RPMI7951 (cell line): Measurements from ENCODE around the gene FTO. TPM values are rescaled to one million over a fixed set of nuclear protein-coding genes. Genes with fewer than 3 reads are reported as not detected.

Experiments
- DNase-seq: peaks from one replicate; pipeline ENCODE4 v3.0.0-alpha.2; 2012; ENCODE audit warnings: low read depth
- total RNA-seq: library from RNA; depleted of rRNA; stranded (reverse); fragments of >200 nt; shearing (Covaris generic); gene quantifications from 2 replicates; pipeline ENCODE4 v1.2.3, GENCODE V29; 2014

Gene FTO
- total RNA-seq, 1 experiment from 2014 or later: 90.0 TPM

DNA sequence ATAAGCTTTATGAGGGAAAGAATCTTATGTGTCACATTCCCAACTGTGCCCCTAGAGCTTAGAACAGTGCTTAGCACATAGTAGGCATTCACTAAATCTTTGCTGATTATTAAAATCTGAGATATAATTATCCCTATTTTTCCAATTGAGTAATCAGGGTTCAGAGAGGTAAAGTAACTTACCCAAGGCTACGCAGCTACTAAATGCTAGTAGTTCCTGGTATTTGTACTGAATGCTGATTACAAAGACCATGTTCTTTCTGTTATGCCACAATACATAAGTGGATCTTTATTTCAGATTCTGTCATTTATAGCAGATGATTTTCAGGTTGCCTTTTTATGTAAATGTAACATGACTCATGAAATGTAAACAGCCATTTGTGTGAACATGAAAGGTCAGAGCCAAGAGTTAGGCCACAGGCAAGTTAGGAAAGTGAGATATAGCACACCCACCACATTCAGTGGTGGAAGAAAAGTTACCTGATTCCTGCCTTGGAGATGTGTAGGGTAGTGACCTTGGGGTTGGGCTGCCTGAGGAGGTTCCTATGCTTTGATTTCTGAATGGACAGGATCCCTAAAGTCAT, 77.2 kb downstream of the FTO start:
- no peak for DNase-seq

DNA sequence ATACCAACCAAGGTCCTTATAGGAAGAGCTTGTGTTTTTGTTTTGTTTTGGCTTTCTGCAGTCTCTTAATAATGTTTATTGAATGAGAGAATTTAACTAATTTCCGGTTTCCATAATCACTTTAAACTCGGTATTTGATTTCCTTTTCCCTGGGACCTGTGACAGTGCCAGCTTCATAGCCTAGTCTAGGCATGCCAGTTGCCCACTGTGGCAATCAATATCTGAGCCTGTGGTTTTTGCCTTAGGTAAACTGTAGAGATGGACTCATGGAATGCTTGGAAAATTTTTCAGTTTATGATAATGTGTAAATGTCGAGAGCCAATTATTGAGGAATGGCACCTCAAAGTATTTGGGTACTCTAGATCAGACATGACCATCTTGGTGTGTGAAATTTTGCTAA, 78.2 kb downstream of the FTO start:
- DNase-seq: no peak

DNA sequence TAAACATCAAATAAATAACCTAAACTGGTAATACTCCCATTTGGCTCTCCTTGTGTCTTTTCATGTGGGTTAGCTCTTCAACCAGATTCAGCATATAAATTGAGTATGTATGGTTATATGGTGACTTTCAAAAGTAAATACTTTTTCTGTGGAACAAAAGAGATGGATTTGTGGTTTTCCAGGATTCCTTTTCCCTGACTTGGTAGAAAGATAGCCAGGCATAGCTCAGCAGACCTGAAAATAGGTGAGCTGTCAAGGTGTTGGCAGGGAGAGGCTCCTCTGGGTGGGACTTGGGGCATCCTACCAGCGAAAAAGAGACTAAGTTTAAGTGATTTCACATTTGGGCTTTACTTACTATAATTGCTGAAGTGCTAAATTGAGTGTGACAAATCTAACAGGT, 80.3 kb downstream of the FTO start:
- DNase-seq: no peak

DNA sequence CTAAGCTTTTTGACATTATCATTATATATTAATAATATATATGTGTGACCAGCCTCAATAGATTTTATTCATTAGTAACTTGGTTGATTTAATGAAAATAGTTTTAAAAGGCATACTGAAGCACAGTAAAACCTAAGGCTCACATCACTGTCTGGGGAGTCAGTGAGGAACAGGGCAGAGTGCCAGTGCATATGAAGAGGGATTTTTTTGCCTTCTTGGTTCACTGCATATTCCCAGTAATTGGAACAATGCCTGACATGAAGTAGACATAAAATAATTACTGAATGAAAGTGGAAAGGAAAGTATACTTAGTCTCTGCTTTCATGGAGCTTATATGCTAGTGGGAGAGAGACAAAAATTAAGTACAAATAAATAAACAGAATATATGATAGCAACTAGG, 81.1 kb downstream of the FTO start:
- DNase-seq: no peak

DNA sequence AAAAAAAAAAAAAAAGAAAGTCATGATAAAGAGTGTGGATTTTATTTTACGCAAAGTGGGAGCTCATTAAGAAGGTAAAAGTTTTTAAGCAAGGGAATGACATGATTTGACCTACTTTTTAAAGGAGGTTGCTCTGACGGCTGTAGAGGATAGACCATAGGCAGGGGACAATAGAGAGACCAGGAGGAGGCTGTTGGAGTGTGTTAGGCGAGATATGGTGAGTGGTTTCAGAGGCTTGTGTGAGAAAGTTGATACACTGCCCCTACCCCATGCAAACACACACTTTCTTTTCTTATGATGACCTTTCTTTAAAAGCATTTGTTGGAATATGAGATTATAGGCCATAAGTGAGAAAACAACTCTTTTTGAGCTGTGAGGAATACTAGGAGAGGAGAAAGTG, 82.0 kb downstream of the FTO start:
- DNase-seq: no peak

DNA sequence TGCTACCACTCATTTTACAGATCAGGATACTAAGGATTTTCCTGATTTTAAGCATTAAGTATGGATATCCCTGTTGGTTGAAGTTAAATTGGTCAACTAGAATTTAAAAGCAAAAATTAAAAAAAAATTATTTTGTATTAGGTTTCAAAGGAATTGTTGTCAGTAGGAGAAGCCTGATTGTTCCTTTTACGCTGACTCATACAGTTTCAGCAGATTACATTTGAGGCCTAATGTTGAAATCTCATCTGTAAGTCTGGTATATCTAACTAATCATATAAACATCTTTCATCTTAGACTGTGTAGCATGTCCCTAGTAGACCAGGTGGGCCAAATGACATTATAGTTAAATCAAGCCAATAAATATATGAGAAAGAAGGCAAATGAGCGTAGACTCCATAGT, 83.5 kb downstream of the FTO start:
- no peak for DNase-seq

DNA sequence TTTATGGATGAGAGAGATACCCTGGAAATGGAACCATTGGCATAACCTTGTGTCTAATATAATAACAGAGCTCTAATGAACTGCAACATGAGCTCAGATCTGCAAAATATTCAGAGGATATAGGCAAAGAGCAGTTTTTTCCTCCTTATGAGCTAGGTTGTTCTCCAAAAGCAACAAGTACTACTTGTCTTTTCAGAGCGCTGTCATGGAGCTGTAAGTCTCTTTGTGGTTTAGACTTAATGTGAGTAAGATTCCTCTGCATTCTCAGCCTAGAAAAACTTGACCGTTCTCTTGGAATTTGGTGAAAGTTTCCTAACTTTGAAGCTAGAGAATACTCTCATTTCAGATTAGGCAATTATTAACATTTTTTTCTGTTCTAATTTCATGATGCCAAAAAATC, 85.2 kb downstream of the FTO start:
- peak; percentile 66 for DNase-seq

DNA sequence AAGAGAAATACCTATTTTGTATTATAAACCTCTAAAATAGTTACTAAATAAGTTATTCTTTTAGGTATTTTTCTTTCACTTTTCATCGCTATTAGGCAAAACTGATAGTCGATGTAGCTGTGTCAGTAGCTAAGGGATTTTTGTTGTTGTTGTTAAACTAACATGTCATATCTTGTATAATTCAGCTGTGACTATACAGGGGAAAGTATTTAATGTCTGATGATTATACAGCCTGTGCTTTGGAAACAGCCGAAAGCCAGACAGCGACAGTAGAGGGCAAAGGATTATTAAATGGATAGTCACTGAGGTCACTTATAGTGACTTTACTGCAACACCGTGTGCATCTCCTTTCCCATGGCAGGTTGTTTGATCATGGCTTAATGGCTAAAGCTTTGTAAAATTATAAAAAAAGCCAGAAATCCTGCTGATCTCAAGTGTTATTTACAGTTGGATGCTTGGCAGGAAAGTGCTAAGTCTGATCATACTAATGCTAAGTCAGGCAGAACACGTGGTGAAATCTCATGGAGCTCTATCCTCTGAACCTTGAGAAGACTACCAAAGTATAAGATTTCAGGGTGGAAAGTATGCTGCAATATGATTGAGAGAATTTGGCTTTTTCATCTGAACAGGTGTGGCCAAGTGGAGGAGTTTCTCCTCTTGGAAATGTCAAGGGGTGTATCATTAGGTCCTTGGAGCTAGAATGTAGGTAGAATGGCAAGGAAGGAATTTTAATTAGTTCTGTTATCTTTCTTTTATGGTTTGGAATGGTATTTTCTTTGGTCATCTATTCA, 88.4 kb downstream of the FTO start:
- DNase-seq: no peak

DNA sequence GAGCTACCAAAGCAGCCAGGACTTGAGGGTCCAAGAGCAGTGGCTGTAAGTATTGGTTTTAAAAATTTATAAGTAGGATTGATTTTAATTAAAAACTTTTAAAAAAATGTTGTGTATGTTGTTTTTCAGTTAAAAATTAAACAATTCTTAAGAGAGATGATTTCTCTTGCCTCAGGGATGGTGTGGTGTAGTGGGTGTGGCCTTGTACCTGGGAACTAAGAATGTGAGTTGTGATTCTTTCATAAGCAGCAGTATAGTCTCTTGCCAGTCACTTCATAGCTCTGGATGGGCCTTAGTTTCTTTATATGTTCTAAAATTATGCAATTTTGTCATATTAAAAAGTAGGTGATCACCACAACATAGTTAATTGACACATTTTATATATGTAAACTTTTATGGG, 99.5 kb downstream of the FTO start:
- DNase-seq: no peak

DNA sequence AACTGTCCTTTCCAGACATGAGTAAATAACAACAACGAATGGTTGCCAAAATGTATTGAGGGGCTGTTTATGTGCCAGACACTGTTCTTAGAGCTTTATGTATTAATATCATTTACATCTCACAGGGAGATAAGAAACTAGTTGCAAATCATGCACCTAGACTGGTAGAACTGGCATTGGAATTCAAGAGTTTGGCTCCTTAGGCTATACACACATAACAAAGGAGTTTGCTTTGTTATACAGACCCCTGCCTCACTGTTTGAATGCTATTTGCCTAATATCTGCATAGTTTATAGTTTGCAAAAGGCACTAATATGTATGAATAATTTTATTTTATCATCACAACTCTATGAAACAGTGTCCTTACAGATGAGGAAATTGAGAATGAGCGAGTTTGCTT, 100.0 kb downstream of the FTO start:
- no peak for DNase-seq

DNA sequence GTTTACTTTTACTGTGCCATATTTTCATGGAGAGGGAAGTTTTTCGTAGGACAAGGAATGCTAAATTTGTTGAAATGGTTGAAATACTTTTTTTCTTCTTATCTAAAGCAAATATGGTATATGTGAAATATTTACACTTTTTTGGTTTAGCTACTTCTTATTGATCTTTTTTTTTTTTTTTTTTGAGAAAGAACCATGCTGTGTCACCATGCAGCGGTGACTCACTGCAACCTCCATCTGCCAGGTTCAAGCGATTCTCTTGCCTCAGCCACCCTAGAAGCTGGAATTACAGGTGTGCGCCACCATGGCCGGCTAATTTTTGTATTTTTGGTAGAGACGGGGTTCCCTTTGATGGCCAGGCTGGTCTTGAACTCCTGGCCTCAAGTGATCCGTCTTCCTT, 100.5 kb downstream of the FTO start:
- no peak for DNase-seq

DNA sequence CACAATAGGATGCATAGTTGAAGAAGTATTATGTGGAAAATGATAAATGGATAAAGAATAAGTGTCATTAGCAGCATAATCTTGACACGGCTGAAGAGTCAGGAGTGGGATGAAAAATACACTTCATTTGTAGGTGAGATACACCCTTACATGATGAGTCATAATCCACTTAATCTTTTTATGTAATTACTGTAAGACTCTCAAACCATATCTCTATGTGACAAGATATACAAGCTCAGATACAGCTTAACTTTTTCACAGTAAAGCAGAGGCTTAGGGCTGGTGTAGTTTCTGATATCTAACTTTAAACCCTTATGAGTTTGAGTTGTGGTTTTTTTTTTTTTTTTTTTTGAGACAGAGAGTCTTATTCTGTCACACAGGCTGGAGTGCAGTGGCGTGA, 101.2 kb downstream of the FTO start:
- DNase-seq: no peak

DNA sequence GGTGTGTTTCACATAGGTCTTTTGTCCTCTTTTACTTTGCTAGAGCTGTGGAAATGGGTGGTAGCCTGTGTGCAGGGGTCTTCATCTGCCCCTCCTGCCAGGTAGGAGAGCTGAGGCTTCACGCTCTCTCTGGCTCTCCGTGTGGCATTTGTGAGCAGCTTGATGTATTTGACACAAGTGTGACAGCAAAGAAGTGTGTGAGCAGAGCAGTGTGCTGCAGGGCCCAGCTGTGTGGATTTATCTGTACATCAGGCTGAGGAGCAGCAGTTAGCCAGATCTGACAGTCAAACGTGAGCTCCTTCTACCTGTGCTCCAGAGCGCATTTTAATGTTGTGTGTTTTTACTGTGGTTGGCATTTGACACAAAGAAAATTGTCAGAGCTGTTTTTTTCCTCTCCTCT, 101.8 kb downstream of the FTO start:
- DNase-seq: no peak

DNA sequence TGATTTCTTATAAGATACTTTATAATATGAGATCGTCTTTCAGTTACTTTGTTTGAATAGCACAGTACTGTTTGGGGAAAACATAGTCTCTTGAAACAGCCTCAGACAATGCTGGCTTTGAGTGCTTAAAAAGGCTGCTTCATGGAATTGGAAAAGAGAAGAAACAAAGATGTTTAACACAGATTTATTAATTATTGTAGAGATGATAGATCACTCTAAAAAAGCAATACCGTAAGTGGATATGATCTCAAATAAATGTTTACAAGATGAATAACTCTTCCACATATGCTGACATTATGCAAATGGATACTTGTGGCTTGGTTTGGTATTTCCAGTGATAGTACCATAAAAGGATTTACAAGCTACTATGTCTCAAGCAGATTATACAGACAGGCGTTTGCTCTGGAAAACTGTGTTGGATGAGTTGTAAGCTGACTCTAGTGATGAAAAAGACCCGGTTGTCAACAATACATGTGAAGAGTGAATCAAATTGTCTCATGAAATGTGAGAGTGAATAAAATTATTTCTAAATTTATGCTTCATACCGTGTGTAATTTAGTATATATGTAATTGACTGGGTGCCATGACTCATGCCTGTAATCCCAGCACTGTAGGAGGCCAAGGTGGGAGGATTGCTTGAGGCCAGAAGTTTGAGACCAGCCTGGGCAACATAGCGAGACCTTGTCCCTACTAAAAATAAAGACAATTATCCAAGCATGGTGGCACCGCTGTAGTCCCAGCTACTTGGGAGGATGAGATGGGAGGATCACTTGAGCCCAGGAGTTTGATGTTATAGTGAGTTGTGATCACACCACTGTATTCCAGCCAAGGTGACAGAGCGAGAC, 105.4 kb downstream of the FTO start:
- DNase-seq: peak; percentile 71

DNA sequence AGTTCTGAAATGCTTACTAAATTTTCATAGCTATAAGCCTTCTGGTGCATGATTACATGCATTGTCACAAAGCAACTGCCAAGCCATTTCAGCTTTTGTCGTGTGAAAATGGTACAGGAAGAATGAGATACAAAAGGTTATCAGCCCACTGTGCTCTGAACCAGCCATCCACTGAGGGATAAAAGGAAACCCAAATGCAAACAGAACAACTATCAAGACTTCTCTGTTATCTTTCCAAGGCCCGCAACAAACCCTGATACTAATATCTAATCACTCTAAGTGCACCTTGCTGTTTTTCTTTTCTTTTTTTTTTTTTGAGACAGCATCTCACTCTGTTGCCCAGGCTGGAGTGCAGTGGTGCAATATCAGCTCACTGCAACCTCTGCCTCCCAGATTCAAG, 109.0 kb downstream of the FTO start:
- no peak for DNase-seq

DNA sequence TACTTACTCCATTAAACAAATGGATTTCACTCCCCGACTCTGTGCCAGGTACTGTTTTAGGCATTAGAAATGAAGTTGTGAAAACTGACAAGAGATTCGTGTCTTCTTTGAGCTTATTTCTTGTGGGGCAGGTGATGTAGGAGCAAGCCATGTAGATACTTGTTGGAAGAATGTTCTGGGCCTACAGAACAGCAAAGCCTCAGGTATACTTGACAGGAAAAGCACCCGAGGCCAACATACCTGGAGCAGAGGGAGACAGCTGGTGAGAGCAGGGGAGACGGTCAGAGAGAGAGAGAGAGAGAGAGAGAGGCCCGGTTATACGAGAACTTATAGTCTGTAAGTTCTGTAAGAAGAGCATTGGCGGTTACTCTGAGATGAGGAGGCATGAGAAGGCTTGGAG, 110.8 kb downstream of the FTO start:
- no peak for DNase-seq

DNA sequence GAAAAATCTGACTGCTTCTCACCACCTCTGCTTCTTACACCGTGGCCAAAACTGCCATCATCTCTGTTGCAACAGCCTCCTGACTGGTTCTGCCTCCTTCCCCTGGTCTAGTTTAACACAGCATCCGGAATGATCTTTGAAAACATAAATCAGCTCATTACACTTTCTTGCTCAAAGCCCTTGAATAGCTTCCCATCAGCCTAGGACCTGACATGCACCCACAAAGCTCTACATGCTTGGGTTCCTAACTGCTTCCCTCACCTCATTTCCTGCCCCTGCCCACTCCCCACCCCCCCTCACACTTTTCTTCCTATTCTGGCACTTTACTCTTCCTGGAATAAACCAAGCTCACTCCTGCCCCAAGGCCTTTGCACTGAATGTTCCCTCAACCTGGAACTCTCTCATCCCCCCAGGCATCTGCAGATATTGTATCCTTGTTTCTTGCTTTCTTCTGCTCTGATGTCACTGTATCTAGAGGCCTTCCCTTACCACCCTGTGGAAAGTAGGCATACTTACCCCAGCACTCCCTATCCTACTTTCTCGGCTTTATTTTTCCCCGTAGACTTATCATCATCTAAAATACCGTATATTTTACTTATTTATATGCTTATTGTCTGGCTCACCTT, 112.4 kb downstream of the FTO start:
- DNase-seq: peak; percentile 39

DNA sequence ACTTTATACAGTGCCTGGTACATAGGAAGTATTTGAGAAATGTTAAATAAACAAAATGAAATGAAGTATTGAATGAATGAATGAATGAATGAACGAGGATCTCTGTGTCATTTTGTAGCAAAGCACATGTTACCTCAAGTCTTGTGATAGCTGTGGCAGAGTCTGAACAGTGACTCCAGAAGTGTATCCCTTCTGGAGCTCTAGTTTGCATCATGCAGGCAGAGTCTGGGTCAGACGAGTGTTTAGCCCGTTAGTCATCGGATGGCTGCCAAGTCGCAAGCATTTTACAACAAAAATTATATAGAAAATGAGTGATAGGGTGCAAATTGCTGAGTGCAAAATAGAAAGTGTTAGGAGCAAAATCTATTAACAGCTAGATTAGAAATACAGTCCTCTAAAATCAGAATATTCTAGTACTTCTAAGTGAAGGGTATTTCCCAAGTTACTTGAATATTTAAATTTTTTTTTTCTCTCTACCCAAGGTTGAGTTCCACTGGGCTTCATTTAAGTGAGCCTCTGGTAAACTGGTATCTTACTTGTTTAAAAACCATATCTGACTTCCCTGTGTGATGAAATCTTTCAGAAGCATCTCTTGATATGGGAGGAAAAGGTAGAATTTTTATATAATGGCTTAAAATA, 113.3 kb downstream of the FTO start:
- DNase-seq: peak; percentile 87

DNA sequence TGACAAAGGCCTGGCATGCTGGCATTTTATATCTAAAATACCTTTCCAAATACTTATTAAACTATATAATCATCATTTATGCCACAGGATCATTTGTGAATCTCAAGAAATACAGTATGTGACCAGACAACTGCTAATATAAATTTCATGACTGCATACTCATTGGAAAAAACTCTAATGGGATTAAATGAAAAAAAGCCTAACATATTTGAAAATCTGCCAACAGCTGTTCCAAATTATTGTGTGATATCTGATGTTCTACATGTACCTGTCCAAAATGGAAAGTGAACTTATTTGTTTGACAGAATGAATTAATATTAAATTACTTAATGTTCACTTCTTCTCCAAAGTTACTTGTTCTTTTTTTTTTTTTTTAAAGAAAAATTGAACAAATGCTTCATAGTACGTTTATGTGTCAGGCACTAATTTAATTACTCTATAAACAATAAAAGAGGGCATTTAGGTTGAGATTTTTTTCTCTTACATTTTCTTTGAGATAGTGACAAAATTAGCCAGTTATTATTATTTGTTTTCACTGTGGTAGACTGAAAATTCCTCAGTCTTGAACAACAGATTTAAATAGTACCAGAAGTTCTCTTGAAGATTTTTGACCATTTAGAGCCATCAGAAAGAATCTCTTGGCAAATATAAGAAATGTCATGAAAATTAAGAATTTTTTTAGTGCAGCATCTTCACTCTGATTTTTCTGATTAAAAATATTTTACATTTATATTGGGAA, 114.0 kb downstream of the FTO start:
- peak; percentile 49 for DNase-seq

DNA sequence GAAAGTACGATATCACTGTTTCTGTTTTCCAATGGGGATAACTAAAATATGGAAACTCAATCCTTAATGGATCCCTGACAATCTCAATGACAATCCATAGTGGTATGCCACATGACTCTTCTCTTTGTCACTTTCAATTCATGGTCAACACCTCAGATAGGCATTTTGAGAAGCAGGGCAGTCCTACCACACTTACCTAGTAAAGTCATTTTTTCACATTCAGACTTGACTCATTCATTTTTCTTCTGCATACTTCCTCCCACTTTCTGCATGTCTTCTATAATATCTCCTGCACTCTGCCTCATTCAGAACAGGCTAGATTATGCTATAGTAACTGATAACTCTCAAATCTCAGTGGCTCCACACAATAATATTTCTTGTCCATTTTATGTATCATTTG, 117.5 kb downstream of the FTO start:
- peak; percentile 27 for DNase-seq

DNA sequence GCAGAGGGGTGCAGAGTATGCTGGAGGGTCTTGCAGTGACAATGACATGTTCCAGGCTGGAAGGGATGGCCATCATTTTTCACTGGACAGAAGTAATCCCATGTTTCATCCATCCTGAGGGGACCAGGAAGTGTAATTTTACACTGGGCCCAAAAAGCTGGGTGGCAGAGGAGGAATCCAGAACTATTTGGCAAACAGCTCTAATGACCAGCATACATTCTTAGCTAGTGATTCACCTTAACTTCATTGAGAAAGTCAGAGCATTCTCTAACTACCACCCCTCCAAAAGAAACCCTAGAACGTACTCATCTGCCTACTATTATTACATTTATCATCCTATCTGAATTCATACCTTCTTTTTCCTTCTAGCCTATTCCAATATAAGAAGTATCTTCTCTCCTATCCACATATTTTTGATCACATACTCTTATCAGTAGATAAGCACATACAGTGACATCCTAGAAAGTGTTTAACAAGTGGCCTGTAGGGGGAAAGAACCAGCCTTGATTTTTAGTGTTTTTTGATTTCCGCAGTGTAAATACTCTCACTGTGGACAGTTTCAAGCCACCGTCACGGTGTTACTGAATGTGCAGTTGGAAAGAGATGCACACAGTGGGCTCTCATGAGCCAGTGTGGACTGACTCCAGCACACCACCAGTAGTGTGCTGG, 118.1 kb downstream of the FTO start:
- peak; percentile 82 for DNase-seq
